Measurements from ENCODE around the gene TTC28.

DNA sequence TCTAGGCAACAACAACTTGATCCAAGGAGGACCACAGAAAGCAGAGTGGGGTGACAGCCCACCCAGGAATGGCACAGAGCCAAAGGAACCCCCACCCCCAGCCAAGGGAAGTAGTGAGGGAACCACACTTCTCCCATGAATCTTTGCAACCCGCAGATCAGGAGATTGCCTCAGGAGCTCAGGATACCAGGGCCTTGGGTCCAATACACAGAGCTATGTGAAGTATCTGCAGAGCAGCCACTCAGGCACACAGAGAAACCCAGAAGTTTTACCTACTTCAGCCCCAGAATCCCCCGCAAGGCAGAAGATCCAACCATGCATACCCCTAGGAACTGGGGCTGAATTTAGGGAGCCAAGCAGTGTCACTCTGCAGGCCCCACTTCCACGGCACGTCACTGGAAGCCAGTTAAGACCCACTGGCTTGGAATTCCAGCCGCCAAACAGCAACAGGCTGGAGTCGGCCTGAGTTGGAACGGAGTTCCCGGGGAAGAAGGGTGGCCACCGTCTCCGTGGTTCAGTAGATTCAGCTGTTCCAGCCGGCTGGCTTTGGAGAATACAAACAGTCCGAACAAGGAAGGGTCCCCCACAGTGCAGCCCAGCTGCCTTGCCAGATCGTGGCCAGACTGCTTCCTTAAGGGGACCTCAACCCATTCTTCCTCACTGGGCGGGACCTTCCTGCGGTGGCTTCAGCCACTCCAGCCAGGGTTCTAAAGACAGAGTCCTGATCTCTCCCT is 174.1 kb downstream of the TTC28 start:
- no peak for TF ChIP-seq POLR2A (IDR thresholded peaks at IDR 0.05)
- TF ChIP-seq, protein P1, sequence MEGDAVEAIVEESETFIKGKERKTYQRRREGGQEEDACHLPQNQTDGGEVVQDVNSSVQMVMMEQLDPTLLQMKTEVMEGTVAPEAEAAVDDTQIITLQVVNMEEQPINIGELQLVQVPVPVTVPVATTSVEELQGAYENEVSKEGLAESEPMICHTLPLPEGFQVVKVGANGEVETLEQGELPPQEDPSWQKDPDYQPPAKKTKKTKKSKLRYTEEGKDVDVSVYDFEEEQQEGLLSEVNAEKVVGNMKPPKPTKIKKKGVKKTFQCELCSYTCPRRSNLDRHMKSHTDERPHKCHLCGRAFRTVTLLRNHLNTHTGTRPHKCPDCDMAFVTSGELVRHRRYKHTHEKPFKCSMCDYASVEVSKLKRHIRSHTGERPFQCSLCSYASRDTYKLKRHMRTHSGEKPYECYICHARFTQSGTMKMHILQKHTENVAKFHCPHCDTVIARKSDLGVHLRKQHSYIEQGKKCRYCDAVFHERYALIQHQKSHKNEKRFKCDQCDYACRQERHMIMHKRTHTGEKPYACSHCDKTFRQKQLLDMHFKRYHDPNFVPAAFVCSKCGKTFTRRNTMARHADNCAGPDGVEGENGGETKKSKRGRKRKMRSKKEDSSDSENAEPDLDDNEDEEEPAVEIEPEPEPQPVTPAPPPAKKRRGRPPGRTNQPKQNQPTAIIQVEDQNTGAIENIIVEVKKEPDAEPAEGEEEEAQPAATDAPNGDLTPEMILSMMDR (IDR thresholded peaks at IDR 0.05): no peak

Measured in uterus (tissue), 2 donors.